HG03565 (cell line): ENCODE measurements around the gene SPEM1.
A peak's percentile ranks its signal among the peaks of the same experiment; 100 is the strongest.

Experiments used
- ATAC-seq: cut with Tn5 transposase; IDR thresholded peaks from one replicate; pipeline ENCODE4 v1.9.1; 2021; ENCODE audit warnings: mild to moderate bottlenecking, moderate library complexity; ENCODE audit not compliant: unreplicated experiment

Gene SPEM1

DNA sequence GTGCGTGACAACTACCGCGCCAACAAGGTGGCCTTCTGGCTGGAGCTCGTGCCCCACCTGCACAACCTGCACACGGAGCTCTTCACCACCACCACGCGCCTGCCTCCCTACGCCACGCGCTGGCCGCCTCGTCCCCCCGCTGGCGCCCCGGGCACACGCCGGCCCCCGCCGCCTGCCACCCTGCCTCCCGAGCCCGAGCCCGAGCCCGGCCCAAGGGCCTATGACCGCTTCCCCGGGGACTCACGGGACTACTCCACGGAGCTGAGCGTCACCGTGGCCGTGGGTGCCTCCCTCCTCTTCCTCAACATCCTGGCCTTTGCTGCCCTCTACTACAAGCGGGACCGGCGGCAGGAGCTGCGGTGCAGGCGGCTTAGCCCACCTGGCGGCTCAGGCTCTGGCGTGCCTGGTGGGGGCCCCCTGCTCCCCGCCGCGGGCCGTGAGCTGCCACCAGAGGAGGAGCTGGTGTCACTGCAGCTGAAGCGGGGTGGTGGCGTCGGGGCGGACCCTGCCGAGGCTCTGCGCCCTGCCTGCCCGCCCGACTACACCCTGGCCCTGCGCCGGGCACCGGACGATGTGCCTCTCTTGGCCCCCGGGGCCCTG is 3.0 kb upstream of the SPEM1 start:
- ATAC-seq = no peak

- no peak for ATAC-seq
These were observed 1.5 kb upstream of the SPEM1 start for GRCh38 chr17:7418472-7419152.

DNA sequence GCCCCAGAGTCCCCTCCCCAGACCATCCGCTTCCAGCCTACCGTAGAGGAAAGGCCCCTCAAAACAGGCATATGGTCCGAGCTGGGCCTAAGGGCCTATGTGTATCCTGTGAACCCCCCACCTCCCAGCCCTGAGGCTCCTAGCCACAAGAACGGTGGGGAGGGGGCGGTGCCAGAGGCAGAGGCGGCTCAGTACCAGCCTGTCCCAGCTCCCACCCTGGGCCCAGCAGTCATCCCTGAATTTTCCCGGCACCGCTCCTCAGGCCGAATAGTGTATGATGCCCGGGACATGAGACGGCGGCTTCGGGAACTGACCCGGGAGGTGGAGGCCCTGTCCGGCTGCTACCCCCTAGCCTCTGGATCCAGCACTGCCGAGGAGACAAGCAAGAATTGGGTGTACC is 1.1 kb downstream of the SPEM1 start:
- ATAC-seq = no peak

GRCh38 chr17:7423679-7424078 is 3.6 kb downstream of the SPEM1 start:
- ATAC-seq = no peak

GRCh38 chr17:7425316-7425715 is 5.2 kb downstream of the SPEM1 start, which contains the start of gene SPEM2:
Gene SPEM2 (plus strand): TSS chr17:7425616. CDS start chr17:7425689, 73 bp downstream.
- ATAC-seq = no peak

- ATAC-seq = no peak
These were observed 5.6 kb downstream of the SPEM1 start for GRCh38 chr17:7425756-7426155.

GRCh38 chr17:7426203-7426863 is 6.2 kb downstream of the SPEM1 start:
- no peak for ATAC-seq

DNA sequence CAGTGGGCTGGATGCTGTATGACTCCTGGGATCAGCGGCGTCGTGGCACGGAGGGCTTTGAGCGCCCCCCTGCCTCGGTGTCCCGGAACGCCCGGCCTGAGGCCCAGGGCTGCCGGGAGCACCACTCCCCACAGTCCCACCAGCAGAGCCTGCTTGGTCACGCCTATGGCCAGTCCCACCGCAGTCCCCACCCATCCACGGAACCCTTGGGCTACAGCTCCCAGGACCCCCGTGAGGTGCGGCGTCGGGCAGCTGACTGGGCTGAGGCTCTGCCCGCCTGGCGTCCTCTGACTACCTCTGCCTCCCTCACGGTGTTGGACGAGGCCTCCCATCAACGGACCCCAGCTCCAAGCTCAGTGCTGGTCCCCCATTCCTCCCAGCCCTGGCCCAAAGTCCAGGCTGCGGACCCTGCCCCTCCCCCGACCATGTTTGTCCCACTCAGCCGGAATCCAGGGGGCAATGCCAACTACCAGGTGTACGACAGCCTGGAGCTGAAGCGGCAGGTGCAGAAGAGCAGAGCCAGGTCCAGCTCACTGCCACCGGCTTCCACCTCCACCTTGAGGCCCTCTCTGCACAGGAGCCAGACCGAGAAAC is 6.9 kb downstream of the SPEM1 start:
- no peak for ATAC-seq

DNA sequence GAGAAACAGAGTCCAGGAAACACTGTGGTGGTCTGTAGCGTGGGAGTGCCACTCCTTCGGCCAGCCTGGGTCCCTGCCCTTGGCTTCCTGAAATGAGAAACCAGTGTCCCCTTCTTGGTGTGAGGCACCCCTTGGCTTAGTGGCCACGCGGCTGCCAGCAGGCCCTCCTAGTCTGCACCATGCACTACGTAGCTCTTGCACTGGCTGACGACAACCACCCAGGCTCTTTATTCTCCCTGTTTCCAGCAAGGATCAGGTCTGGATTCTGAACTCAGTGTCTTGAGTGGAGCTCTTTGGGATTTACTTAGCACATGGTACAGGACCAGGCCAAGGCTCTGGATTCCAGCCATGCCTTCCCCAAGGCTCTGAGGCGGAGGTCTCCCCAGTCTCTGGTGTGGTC is 7.4 kb downstream of the SPEM1 start:
- no peak for ATAC-seq

GRCh38 chr17:7428557-7428956 is 8.4 kb downstream of the SPEM1 start, which contains the start of gene SPEM3:
Gene SPEM3 (plus strand): TSS chr17:7428857. CDS start chr17:7428903, 46 bp downstream.
- no peak for ATAC-seq

DNA sequence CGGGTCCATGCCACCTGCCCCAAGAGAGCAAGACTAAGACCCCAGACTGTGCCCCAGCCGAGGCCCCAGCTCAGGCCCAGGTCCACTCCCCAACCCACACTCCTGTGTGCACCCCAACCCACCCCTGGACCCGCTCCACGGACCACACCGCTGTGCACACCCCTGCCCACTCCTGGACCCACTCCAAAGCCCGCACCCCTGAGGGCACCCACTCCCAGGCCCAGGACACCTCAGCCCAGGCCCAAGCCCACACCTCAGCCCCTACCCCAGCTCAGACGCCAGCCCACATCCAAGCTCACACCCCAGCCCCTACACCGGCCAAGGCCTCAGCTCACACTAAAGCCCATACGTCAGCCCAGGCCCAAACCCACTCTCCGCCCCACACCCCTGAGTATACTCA is 9.6 kb downstream of the SPEM1 start:
- no peak for ATAC-seq

GRCh38 chr17:7431231-7431630 is 11.1 kb downstream of the SPEM1 start:
- no peak for ATAC-seq

DNA sequence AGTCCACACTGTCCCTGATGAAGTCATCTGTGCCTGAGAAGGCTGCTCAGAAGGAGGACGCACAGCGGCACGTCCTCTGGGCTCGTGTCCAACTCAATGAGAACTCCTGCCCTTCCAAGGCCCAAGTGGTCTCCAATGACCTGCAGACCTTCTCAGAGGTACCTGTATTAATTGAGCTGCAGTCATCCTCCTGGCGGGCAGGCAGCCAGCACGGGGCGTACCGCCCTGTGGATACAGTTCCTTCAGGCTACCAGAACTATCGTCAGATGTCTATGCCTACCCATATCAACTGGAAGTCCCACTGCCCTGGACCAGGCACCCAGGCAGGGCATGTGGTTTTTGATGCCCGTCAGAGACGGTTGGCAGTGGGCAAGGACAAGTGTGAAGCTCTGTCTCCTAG is 12.2 kb downstream of the SPEM1 start:
- no peak for ATAC-seq

DNA sequence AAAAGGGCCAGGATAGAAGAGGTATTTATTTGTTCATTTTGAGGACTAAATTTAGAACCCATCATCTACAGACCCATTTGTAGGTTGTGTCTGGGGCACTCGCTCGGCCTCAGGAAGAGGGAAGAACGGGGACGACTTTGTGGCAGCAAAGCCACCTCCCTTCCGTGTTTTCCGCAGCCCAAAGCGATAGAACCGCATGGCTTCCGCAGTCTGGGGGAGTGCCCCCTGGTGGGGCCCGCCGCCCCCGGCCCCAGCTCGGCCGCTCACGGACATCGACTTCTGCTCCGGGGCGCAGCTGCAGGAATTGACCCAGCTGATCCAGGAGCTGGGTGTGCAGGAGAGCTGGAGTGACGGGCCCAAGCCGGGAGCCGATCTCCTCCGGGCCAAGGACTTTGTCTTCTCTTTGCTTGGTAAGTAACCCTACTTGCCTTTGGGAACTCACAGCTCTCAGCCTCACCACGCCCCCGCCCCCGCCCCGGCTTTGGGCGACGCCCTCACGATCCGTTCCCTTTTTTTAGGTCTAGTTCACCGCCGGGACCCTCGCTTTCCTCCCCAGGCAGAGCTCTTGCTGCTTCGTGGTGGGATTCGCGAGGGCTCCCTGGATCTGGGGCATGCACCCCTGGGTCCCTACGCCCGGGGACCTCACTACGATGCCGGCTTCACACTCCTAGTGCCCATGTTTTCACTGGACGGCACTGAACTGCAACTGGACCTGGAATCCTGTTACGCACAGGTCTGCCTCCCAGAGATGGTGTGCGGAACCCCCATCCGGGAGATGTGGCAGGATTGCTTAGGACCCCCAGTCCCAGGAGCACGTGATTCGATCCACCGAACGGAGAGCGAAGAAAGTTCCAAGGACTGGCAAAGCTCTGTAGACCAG is 15.8 kb downstream of the SPEM1 start:
- ATAC-seq = peak; percentile 8

DNA sequence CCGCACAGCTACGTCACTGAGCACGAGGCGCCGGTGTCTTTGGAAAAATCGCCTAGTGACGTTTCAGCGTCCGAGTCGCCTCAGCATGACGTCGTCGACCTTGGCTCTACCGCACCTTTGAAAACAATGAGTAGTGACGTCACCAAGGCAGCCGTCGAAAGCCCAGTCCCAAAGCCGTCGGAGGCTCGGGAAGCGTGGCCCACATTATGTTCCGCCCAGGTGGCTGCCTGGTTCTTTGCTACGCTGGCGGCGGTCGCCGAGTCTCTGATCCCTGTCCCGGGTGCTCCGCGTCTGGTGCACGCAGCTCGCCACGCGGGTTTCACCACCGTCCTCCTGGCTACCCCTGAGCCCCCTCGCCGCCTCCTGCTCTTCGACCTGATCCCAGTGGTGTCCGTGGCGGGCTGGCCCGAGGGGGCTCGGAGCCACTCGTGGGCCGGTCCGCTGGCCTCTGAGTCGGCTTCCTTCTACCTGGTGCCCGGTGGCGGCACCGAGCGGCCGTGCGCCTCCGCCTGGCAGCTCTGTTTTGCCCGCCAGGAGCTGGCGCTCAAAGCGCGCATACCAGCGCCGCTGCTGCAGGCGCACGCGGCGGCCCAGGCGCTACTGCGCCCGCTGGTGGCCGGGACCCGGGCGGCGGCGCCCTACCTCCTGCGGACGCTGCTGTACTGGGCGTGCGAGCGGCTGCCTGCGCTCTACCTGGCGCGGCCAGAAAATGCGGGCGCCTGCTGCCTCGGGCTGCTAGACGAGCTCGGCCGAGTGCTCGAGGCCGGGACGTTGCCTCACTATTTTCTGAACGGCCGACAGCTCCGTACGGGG is 16.6 kb downstream of the SPEM1 start:
- no peak for ATAC-seq

DNA sequence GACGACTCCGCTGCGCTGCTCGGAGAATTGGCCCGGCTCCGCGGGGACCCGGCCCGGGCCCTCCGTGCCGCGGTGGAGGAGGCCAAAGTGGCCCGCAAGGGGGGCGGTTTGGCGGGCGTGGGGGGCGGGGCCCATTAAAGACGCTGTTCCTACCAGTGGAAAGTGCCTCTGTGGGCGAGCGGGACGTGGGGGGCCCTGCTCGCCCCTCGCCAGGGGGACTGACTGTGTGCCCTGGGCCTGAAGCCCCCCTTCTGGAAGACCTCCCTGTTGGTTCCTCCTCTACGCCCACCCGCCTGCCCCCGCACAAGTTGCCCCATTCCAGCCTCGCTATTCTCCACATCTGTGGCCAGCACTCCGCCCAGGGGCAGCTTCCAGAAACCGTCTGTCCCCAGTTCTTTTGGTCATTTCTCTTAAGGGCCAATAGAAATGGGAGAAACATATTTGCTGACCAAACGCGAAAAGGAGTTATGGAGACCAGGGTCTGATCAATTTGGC is 17.3 kb downstream of the SPEM1 start:
- ATAC-seq = no peak

- ATAC-seq = no peak
These were observed 18.0 kb downstream of the SPEM1 start for GRCh38 chr17:7437950-7438614.

- no peak for ATAC-seq
These were observed 18.7 kb downstream of the SPEM1 start for GRCh38 chr17:7438656-7439460.
